Measurements from ENCODE around the gene ARF4.

The ARF4 gene

DNA sequence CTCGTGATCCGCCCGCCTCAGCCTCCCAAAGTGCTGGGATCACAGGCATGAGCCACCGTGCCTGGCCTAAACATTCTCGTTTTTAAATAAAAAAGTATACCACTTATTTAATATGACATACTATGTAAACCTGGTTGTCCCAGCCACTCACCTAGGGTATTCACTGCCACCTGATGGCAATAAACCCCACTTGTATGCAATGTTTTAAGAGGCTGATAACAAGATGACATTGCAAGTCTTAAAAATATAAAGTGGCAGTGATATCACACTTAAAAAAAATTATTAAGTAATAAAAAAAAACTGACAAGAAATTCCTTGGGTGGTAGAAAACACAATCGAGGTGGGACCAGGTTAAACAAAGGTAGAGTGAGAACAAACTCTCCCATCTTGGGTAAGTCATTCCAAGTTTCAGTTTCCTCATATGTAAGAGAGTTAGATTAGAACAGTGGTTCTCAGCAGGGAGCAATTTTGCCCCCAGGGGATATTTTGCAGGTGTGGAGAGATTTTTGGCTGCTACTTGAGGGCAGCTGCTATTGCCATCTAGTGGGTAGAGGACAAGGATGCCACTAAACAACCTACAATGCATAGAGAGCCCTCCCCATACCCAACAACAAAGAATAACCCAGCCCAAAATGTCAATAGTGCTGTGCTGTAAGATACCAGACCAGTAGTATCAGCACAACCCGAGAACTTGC is 14.5 kb downstream of the ARF4 start:
- in situ Hi-C loops (cut with HindIII; ENCODE audit: low sequenced_read_pairs), result no loop called here

DNA sequence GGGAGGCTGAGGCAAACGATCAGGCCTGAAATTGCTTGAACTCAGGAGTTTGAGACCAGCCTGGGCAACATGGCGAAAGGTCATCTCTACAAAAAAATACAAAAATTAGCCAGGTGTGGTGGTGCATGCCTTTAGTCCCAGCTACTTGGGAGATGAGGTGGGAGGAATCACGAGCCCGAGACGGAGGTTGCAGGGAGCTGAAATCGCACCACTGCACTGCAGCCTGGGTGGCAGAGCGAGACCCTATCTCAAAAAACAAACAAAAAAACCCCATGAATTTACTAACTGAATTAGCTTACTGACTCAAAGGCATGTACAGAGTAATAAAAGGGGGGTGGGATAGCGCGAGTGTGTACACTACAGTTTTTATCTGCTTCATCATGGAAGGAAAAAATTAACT is 19.3 kb downstream of the ARF4 start:
- in situ Hi-C loops (cut with HindIII; ENCODE audit: low sequenced_read_pairs), result no loop called here

- in situ Hi-C loops (cut with HindIII; ENCODE audit: low sequenced_read_pairs), result no loop called here
Measured at GRCh38 chr3:57575966-57576626, 21.0 kb downstream of the ARF4 start.

- in situ Hi-C loops (cut with HindIII; ENCODE audit: low sequenced_read_pairs), result no loop called here
Measured at GRCh38 chr3:57572096-57572495, 25.0 kb downstream of the ARF4 start.

DNA sequence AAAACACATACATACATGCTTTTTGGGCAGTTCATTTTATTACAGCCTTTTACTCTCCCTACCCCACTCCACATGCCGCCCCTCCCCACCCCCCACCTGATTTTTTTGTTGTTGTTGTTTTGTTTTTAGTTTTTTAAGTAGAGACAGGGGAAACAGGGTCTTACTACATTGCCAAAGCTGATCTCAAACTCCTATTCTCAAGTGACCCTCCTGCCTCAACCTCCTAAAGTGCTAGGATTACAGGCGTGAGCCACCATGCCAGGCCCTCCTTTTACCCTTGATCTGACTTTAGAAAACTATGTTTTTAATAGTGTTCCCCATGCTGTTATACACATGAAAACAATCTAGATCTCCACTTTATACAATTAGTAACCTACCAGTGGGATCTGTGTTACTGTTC is 26.3 kb downstream of the ARF4 start:
- in situ Hi-C loops (cut with HindIII; ENCODE audit: low sequenced_read_pairs), result no loop called here

- in situ Hi-C loops (cut with HindIII; ENCODE audit: low sequenced_read_pairs), result no loop called here
Measured at GRCh38 chr3:57569859-57570450, 27.2 kb downstream of the ARF4 start.

- in situ Hi-C loops (cut with HindIII; ENCODE audit: low sequenced_read_pairs), result no loop called here
Measured at GRCh38 chr3:57559526-57559925, 37.6 kb downstream of the ARF4 start.

GRCh38 chr3:57557085-57557537 is 40.0 kb downstream of the ARF4 start:
- in situ Hi-C loops (cut with HindIII; ENCODE audit: low sequenced_read_pairs), result no loop called here

GRCh38 chr3:57556459-57557084 is 40.6 kb downstream of the ARF4 start:
- in situ Hi-C loops (cut with HindIII; ENCODE audit: low sequenced_read_pairs), result no loop called here

GRCh38 chr3:57555738-57556458 is 41.2 kb downstream of the ARF4 start, which contains the start of gene PDE12:
TSS of gene PDE12 (plus strand) at chr3:57556274. CDS start at chr3:57556380, 106 bp downstream.
- in situ Hi-C loops (cut with HindIII; ENCODE audit: low sequenced_read_pairs), result no loop called here

DNA sequence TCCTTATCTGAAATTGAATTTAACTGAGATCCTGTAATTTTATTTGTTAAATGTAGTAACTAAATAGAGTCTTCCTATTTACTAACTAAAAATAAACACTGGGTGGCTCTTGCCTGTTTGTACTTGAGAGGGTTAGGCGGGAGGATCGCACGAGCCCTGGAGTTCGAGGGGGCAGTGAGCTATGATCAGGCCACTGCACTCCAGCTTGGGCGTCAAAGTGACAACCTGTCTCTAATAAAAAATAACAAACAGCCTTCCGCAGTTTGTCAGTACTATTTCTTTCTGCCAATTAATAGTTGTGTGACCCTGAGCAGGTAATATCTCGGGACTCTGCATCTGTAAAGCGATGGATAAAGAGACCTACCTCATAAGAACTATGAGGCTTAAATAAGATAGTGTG is 41.8 kb downstream of the ARF4 start:
- in situ Hi-C loops (cut with HindIII; ENCODE audit: low sequenced_read_pairs), result no loop called here

DNA sequence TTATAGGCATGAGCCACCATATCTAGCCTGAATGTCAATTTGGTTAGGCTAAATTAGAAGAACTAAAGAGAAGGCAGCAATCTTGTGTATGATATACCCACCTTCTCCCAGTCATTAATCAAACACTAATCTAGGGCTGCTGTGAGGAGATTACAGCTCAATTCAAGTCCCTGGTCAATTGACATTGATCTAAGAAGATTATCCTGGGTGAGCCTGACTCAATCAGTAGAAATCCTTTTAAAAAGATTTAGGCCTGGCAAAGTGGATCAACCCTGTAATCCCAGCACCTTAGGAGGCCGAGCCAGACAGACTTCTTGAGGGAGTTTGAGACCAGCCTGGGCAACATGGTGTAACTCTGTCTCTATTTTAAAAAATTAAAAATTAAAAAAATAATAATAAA is 50.5 kb downstream of the ARF4 start:
- in situ Hi-C loops (cut with HindIII; ENCODE audit: low sequenced_read_pairs), result no loop called here

DNA sequence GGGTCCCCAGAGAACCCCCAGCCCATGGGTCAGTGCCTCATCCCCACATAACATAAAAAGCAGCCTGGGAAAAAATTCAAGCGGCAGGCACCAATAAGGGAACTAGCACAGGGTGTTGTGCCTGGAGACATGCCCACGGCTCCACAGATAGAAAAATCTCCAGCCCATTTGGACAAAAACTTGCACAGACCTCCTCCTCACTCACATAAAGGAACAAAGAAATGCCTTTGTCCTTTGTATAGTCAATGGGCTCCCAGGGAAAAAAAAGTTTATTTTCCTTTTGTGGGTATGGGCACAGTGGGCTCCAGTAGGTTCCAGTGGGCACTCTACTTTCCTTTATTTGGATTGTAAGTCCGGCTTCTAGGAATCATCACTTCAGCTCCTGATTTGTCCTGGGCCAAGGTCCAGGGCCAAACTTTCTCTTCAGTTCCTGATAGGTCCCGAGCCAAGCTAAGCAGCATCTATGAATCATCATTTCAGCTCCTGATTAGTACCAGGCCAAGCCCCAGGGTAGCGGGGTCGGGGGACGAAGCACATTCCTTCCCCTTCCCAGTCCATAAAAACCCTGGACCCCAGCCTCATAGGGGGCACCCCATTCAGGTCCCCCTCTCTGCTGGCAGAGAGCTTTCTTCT is 51.4 kb downstream of the ARF4 start:
- in situ Hi-C loops (cut with HindIII; ENCODE audit: low sequenced_read_pairs), result no loop called here

- in situ Hi-C loops (cut with HindIII; ENCODE audit: low sequenced_read_pairs), result no loop called here
Measured at GRCh38 chr3:57544181-57545125, 52.7 kb downstream of the ARF4 start, which contains the start of gene DNAH12. TSS of gene DNAH12 (minus strand) at chr3:57544344. CDS start at chr3:57542870, 1,474 bp downstream.

- in situ Hi-C loops (cut with HindIII; ENCODE audit: low sequenced_read_pairs), result no loop called here
Measured at GRCh38 chr3:57538465-57538864, 58.7 kb downstream of the ARF4 start.

GRCh38 chr3:57530071-57530608 is 67.0 kb downstream of the ARF4 start:
- in situ Hi-C loops (cut with HindIII; ENCODE audit: low sequenced_read_pairs), result no loop called here
